CD4-positive, alpha-beta memory T cell (primary cell): Measurements from ENCODE around the gene HEXB. TPM values are rescaled to one million over a fixed set of nuclear protein-coding genes. Genes with fewer than 3 reads are reported as not detected.

Experiments used
- CTCF ChIA-PET: fragments of 350-600 bp; sonication (Branson Sonifier 250); formaldehyde crosslinking; loops from one replicate; lab custom pipeline; 2021; ENCODE audit warnings: inconsistent platforms; ENCODE audit not compliant: partially characterized antibody; lab: Charles Lee
- POLR2A ChIA-PET: fragments of 350-600 bp; sonication (Branson Sonifier 250); formaldehyde crosslinking; loops from one replicate; lab custom pipeline; 2021; ENCODE audit not compliant: partially characterized antibody; lab: Charles Lee
- DNase-seq, 5 donors: peaks; one replicate each; pipeline versions ENCODE4 v3.0.0 to v3.0.0-alpha.2; 2020 to 2022; ENCODE audit warnings: mixed read lengths in 1 of 5
- H3K27ac ChIP-seq: one replicate; pipeline ENCODE4 v1.7.0; 2013; ENCODE audit warnings: low read depth, low read length
- H3K27me3 ChIP-seq: 2 replicates; pipeline ENCODE4 v1.7.0; 2013; ENCODE audit warnings: mild to moderate bottlenecking, low read length, moderate library complexity; ENCODE audit not compliant: insufficient read depth
- H3K36me3 ChIP-seq: 2 replicates; pipeline ENCODE4 v1.7.0; 2013; ENCODE audit warnings: mild to moderate bottlenecking, low read length, moderate library complexity; ENCODE audit not compliant: insufficient read depth
- H3K4me1 ChIP-seq: 2 replicates; pipeline ENCODE4 v1.7.0; 2013; ENCODE audit warnings: mild to moderate bottlenecking, low read length, moderate library complexity; ENCODE audit not compliant: insufficient read depth
- H3K4me3 ChIP-seq, 2 donors: one replicate each; pipeline ENCODE4 v1.7.0; 2013; ENCODE audit warnings: low read length in 2 of 2, mild to moderate bottlenecking in 1 of 2
- H3K9me3 ChIP-seq, 2 donors: one replicate each; pipeline ENCODE4 v1.7.0; 2013; ENCODE audit warnings: low read length in 2 of 2, control low read depth in 1 of 2; ENCODE audit not compliant: control insufficient read depth in 1 of 2
- H3K27ac Mint-ChIP-seq, 7 donors: one replicate each; pipeline ENCODE4 v1.8.0; 2020 to 2021; ENCODE audit warnings: mixed read lengths in 7 of 7, mild to moderate bottlenecking in 6 of 7, inconsistent platforms in 3 of 7, moderate library complexity in 3 of 7
- H3K27me3 Mint-ChIP-seq, 2 donors: one replicate each; pipeline ENCODE4 v1.8.0; 2020 to 2021; ENCODE audit warnings: mixed read lengths in 2 of 2
- H3K36me3 Mint-ChIP-seq, 2 donors: one replicate each; pipeline ENCODE4 v1.8.0; 2020 to 2021; ENCODE audit warnings: mixed read lengths in 2 of 2, inconsistent platforms in 1 of 2, mild to moderate bottlenecking in 1 of 2
- H3K4me1 Mint-ChIP-seq, 4 donors: one replicate each; pipeline ENCODE4 v1.8.0; 2020 to 2021; ENCODE audit warnings: mixed read lengths in 4 of 4, mild to moderate bottlenecking in 1 of 4
- H3K4me3 Mint-ChIP-seq, 8 donors: one replicate each; pipeline ENCODE4 v1.8.0; 2020 to 2021; ENCODE audit warnings: mixed read lengths in 8 of 8, mild to moderate bottlenecking in 7 of 8, moderate library complexity in 6 of 8, inconsistent platforms in 3 of 8
- H3K9me3 Mint-ChIP-seq, 8 donors: one replicate each; pipeline ENCODE4 v1.8.0; 2020 to 2021; ENCODE audit warnings: mixed read lengths in 8 of 8, mild to moderate bottlenecking in 5 of 8, inconsistent platforms in 3 of 8, moderate library complexity in 1 of 8
- intact Hi-C: fragments of 100-400 bp; cut with micrococcal nuclease; formaldehyde crosslinking; loops from one replicate; pipeline ENCODE4 v1.15.1; 2023
- polyA plus RNA-seq, 2 donors: library from polyadenylated mRNA; unstranded; fragments of 300-500 nt; fragmentation: Illumina TruSeq; gene quantifications; one replicate each; pipeline ENCODE4 v1.2.3, GENCODE V29; 2021
- total RNA-seq, 2 experiments: library from RNA; stranded (reverse); gene quantifications; one replicate each; pipeline ENCODE4 v1.2.3, GENCODE V29; 2021

HEXB gene
- total and polyA plus RNA-seq, 4 experiments from 2014 or later: 62.3 to 200 (median 81.8) TPM

- intact Hi-C loops: loop anchor here (1.0 to 10.0 kb wide), 4 partner anchors 354 to 1058 kb away; no protein-coding TSS in a partner anchor
- Mint-ChIP-seq H3K4me3 (no peak overlapping the region), H3K27me3 (peaks cover 2 to 3% of the 10 kb centered on the region in 2 donors), H3K9me3 (no peaks in the 10 kb centered on the region), H3K36me3 (no peaks in the 10 kb centered on the region), H3K4me1 (peaks cover 0 to 3% (median 1%) of the 10 kb centered on the region in 4 donors), H3K27ac (no peak overlapping the region)
- CTCF ChIA-PET: interaction anchor here (0.8 to 6.9 kb wide), 16 partner anchors 8 to 1059 kb away, joined by 3 to 105 read pairs (median 6); no protein-coding TSS in a partner anchor
- H3K27me3 ChIP-seq: no peaks in the 10 kb centered on the region
- no peaks in the 10 kb centered on the region for H3K9me3 ChIP-seq
- H3K36me3 ChIP-seq: no peaks in the 10 kb centered on the region
- no peaks in the 10 kb centered on the region for H3K4me1 ChIP-seq
- no peak overlapping the region for H3K27ac ChIP-seq
- POLR2A ChIA-PET: no interaction called here
- no peak overlapping the region for H3K4me3 ChIP-seq
- peak in 4 of 5 donors; percentile 54 to 59 (median 58) for DNase-seq
Observed at GRCh38 chr5:74648835-74649293, 36.2 kb upstream of the HEXB start.

- peaks cover 0 to 3% (median 1%) of the 10 kb centered on the region in 4 donors for H3K4me1 Mint-ChIP-seq
- no peaks in the 10 kb centered on the region for H3K36me3 Mint-ChIP-seq
- H3K27me3 Mint-ChIP-seq: peaks cover 2 to 3% of the 10 kb centered on the region in 2 donors
- H3K36me3 ChIP-seq: no peaks in the 10 kb centered on the region
- DNase-seq: no peak
- H3K4me3 ChIP-seq: no peak overlapping the region
- H3K27me3 ChIP-seq: no peaks in the 10 kb centered on the region
- no peak overlapping the region for H3K4me3 Mint-ChIP-seq
- no peak overlapping the region for H3K27ac Mint-ChIP-seq
- H3K27ac ChIP-seq: no peak overlapping the region
- H3K9me3 Mint-ChIP-seq: no peaks in the 10 kb centered on the region
- intact Hi-C loops: loop anchor here (10.0 kb wide), 2 partner anchors 355 to 615 kb away; no protein-coding TSS in a partner anchor
- CTCF ChIA-PET: interaction anchor here (0.8 to 6.9 kb wide), 19 partner anchors 8 to 1060 kb away, joined by 3 to 105 read pairs (median 5); no protein-coding TSS in a partner anchor
- POLR2A ChIA-PET: no interaction called here
- no peaks in the 10 kb centered on the region for H3K9me3 ChIP-seq
- H3K4me1 ChIP-seq: no peaks in the 10 kb centered on the region
Observed at GRCh38 chr5:74649421-74649973, 35.5 kb upstream of the HEXB start.

DNA sequence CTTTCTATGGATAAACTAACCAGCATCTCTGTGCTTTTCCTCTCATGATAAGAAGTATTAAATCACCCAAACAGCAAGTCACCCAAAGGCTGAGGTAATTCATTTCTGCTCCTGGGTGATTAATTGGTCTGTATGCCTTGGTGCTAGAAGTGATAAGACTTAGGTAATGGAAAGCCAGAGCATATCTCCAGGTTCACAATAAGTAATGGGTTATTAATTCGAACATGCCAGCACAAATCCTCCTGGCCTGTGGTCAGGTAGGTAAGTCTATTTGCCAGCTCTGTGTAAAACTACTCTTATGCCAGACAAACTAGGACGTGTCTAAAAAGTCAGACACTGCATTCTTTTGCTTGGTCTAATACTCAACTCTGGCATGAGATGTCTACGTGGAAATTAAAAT is 33.3 kb upstream of the HEXB start:
- intact Hi-C loops: no loop called here
- H3K36me3 ChIP-seq: no peaks in the 10 kb centered on the region
- H3K4me3 ChIP-seq: no peak overlapping the region
- Mint-ChIP-seq H3K27me3 (peaks cover 1 to 2% of the 10 kb centered on the region in 2 donors), H3K9me3 (no peaks in the 10 kb centered on the region), H3K27ac (no peak overlapping the region), H3K4me1 (peaks cover 0 to 3% (median 1%) of the 10 kb centered on the region in 4 donors), H3K36me3 (no peaks in the 10 kb centered on the region), H3K4me3 (no peak overlapping the region)
- no peak for DNase-seq
- H3K27me3 ChIP-seq: no peaks in the 10 kb centered on the region
- CTCF ChIA-PET: interaction anchor here (0.9 to 6.9 kb wide), 2 partner anchors 10 to 748 kb away, joined by 4 to 105 read pairs; no protein-coding TSS in a partner anchor
- H3K27ac ChIP-seq: no peak overlapping the region
- no peaks in the 10 kb centered on the region for H3K9me3 ChIP-seq
- no peaks in the 10 kb centered on the region for H3K4me1 ChIP-seq
- POLR2A ChIA-PET: no interaction called here

- Mint-ChIP-seq H3K27ac (no peak overlapping the region), H3K9me3 (no peaks in the 10 kb centered on the region), H3K4me1 (peaks cover 0 to 3% (median 1%) of the 10 kb centered on the region in 4 donors), H3K36me3 (no peaks in the 10 kb centered on the region), H3K27me3 (peaks cover 2 to 3% of the 10 kb centered on the region in 2 donors), H3K4me3 (no peak overlapping the region)
- Histone ChIP-seq H3K4me3 (no peak overlapping the region), H3K4me1 (no peaks in the 10 kb centered on the region), H3K27ac (no peak overlapping the region), H3K9me3 (no peaks in the 10 kb centered on the region), H3K27me3 (no peaks in the 10 kb centered on the region), H3K36me3 (no peaks in the 10 kb centered on the region)
- no peak for DNase-seq
- CTCF ChIA-PET: interaction anchor here (0.9 to 6.9 kb wide), 2 partner anchors 9 to 749 kb away, joined by 4 to 105 read pairs; no protein-coding TSS in a partner anchor
- intact Hi-C loops: no loop called here
- POLR2A ChIA-PET: no interaction called here
Observed at GRCh38 chr5:74652576-74652975, 32.5 kb upstream of the HEXB start.

GRCh38 chr5:74653991-74654390 is 31.0 kb upstream of the HEXB start:
- H3K4me3 Mint-ChIP-seq: no peak overlapping the region
- intact Hi-C loops: no loop called here
- no peaks in the 10 kb centered on the region for H3K9me3 ChIP-seq

GRCh38 chr5:74655206-74655605 is 29.8 kb upstream of the HEXB start:
- Mint-ChIP-seq H3K27me3 (peaks cover 2 to 3% of the 10 kb centered on the region in 2 donors), H3K27ac (no peak overlapping the region), H3K4me3 (no peak overlapping the region), H3K9me3 (no peaks in the 10 kb centered on the region), H3K36me3 (no peaks in the 10 kb centered on the region), H3K4me1 (no peaks in the 10 kb centered on the region)
- no peaks in the 10 kb centered on the region for H3K36me3 ChIP-seq
- intact Hi-C loops: no loop called here
- H3K4me3 ChIP-seq: no peak overlapping the region
- CTCF ChIA-PET: interaction anchor here (6.9 kb wide), 1 partner anchor 752 kb away, joined by 105 read pairs; no protein-coding TSS in a partner anchor
- no peaks in the 10 kb centered on the region for H3K4me1 ChIP-seq
- POLR2A ChIA-PET: no interaction called here
- H3K27ac ChIP-seq: no peak overlapping the region
- H3K27me3 ChIP-seq: no peaks in the 10 kb centered on the region
- no peak for DNase-seq
- no peaks in the 10 kb centered on the region for H3K9me3 ChIP-seq

More at GRCh38 chr5:74653991-74654390, 31.0 kb upstream of the HEXB start:
- H3K36me3 ChIP-seq: no peaks in the 10 kb centered on the region
- H3K4me1 ChIP-seq: no peaks in the 10 kb centered on the region
- no peak overlapping the region for H3K4me3 ChIP-seq
- H3K4me1 Mint-ChIP-seq: no peaks in the 10 kb centered on the region
- H3K27me3 ChIP-seq: no peaks in the 10 kb centered on the region
- POLR2A ChIA-PET: no interaction called here
- H3K27ac Mint-ChIP-seq: no peak overlapping the region
- CTCF ChIA-PET: interaction anchor here (0.7 to 6.9 kb wide), 2 partner anchors 8 to 751 kb away, joined by 3 to 105 read pairs; no protein-coding TSS in a partner anchor
- H3K36me3 Mint-ChIP-seq: no peaks in the 10 kb centered on the region
- H3K27ac ChIP-seq: no peak overlapping the region
- H3K27me3 Mint-ChIP-seq: peaks cover 2 to 3% of the 10 kb centered on the region in 2 donors
- DNase-seq: no peak
- H3K9me3 Mint-ChIP-seq: no peaks in the 10 kb centered on the region

DNA sequence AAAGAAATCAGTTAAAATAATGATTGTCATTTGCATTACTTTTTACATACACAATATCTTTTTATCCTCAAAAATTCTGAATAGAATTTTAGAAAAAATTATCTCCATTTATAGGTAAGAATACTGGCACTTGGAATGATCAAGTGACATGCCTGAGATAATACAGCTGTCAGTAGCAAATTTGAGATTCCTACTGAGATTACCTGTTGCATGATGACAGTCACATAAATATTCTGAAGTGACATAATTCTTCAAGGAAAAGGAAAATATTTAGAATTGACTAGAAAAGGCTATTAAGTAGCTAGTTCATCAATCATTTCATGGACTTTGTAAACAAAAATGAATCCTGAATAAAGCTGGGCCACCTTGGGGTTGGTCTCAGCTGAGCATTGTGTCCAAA is 29.3 kb upstream of the HEXB start:
- ChIA-PET CTCF (no interaction called here), POLR2A (no interaction called here)
- H3K4me1 ChIP-seq: no peaks in the 10 kb centered on the region

More for the DNA sequence above, 29.3 kb upstream of the HEXB start:
- Mint-ChIP-seq H3K9me3 (no peaks in the 10 kb centered on the region), H3K36me3 (no peaks in the 10 kb centered on the region), H3K27me3 (peaks cover 2 to 5% of the 10 kb centered on the region in 2 donors), H3K4me3 (no peak overlapping the region), H3K27ac (no peak overlapping the region), H3K4me1 (no peaks in the 10 kb centered on the region)
- Histone ChIP-seq H3K27me3 (no peaks in the 10 kb centered on the region), H3K27ac (no peak overlapping the region), H3K9me3 (no peaks in the 10 kb centered on the region), H3K4me3 (no peak overlapping the region), H3K36me3 (no peaks in the 10 kb centered on the region)
- no peak for DNase-seq
- intact Hi-C loops: no loop called here
